GM21381 (cell line): Measurements from ENCODE around the gene LSM14A.
"Not testable (repeated sequence)": the region's sequence is repeated elsewhere in the genome, so short reads cannot be mapped to it uniquely, and the experiment has no call there.

Experiments
- ATAC-seq: cut with Tn5 transposase; IDR thresholded peaks from one replicate; pipeline ENCODE4 v1.9.1; 2021; ENCODE audit warnings: mild to moderate bottlenecking, moderate library complexity; ENCODE audit not compliant: unreplicated experiment

LSM14A gene

DNA sequence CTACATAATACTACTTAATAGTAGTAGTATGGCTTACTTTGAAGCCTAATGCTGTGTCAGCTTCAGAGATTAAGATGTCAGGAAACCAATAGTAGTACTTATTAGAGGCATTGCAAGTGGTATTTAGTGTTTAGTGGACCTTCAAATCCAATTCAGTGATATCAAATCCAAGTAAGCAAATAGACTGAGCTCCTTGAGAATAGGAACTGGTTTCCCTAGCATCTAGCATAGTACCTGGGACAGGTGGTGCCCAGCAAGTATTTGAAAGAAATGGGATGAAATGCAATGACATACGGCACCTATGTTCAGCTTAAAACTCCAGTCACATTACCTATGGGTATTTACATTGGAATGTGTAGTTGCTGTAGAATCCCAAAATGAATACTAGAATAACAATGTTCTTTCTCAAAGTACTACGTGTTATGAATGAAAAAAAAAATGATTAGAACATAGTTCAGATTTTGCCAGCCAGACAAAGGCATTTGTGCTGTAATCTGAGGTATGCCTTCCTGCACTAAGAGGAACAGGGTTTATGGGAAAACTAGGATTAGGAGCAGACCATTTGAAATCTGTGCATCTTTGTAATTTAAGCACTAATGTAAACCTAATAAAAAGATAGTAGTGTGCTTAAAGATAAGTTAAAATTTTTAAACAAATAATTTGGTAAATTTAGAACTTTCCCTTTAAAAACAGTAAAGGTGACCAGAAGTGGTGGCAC, 17.1 kb downstream of the LSM14A start:
- ATAC-seq: no peak

DNA sequence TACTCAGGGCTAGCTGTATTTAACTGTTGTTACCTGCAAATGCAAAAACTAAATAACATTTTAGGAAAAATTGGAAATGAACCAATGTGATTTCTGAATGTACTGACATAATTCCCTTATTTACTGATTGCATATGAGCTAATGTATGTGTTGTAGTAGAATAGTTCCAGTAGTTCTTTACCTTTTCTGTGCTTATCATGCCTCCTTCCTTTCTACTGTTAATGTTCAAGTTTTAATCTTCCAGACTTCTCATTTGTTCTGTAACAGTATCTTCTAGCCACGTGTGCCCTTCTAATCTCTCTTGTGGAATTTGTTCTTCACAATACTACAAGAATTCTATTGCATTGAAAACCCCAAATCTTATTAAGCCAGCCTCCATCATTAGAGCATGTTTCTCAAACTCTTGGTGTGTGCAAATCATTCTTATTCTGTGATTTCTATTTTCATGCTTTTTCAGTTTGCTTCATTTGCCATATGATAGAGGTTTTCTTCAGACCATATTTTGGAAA, 17.7 kb downstream of the LSM14A start:
- no peak for ATAC-seq

DNA sequence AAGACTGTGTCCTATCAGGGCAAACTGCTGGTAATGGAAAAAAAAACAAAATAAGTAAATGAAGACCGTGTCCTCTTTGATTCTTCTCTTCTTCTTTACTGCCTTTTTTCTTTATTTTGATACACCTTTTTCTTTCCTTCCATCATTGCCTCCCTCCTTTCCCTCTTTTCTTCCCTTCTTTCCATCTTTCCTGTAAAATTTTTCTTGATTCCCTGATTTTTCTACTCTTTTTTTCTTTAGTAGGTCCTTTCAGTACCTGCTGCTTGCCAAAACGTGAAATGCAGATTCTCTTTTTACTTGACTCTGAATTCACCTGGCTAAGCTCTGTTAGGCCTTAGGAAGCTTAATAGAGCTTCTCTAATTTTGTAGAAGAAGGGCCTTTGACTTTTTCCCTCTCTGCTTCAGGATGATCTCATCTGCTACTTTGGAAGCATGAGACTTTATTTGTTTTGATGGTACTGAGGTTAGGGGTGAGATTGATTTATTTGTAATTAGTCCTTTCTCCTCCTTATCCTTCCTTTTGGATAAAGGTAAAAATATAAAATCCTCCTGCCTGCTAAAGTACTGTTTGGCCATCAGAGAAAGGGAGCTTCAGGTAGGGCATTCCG, 19.2 kb downstream of the LSM14A start:
- no peak for ATAC-seq

DNA sequence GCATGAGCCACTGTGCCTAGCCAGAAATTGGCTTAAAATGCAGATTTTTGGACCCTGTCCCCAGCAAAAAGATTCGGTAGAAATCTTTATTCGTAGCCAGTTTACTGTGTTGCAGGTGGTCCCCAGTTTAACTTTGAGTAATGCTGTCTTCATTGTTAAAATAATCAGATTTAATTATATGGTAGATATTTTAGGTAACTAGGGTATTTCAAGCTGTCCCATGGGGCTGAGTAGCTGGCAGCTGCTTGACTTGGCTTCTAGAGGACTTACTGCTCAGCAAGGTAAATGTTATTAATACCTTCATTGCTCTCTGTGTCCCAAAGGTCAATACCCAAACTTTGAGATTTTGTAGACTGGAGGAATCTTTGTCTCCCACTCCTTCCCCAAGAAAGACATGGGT, 21.1 kb downstream of the LSM14A start:
- ATAC-seq: no peak

DNA sequence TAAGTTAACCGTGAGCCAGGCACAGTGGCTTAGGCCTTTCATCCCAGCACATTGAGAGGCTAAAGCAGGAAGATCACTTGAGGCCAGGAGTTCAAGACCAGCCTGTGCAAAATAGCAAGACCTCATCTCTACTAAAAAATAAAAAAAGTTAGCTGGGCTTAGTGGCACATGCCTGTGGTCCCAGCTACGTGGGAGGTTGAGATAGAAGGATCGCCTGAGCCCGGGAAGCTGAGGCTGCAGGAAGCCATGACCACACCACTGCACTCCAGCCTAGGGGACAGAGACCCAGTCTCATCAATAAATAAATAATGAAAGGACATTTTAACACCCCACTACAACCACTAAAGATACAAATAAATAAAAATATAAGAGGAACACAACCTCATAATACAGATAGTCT, 21.6 kb downstream of the LSM14A start:
- no peak for ATAC-seq

DNA sequence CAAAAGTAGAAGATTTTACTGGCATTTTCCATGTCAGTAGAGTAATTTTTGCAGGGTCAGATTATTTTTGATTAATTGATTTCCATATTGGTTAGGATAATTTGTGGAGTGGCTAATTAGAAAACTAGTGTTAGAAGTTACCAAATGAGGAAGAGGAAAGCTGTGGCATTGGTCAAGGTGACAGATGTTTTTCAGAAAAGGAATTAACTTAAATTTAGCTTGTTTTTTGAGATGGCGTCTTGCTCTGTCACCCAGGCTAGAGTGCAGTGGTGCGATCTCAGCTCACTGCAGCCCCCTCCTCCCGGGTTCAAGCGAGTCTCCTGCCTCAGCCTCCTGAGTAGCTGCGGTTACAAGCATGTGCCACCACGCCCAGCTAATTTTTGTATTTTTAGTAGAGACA, 28.8 kb downstream of the LSM14A start:
- no peak for ATAC-seq

DNA sequence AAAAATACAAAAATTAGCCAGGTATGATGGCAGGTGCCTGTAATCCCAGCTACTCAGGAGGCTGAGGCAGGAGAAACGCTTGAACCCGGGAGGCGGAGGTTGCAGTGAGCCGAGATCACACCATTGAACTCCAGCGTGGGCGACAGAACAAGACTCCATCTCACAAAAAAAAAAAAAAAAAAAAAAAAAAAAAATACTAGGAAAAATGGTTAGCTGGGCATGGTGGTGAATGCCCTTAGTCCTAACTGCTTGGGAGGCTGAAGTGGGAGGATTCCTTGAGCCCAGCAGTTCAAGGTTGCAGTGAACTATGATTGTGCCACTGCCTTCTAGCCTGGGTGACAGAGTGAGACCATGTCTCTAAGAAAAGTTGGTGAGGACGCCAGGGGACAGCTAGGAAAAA, 33.0 kb downstream of the LSM14A start:
- not testable (repeated sequence) for ATAC-seq

DNA sequence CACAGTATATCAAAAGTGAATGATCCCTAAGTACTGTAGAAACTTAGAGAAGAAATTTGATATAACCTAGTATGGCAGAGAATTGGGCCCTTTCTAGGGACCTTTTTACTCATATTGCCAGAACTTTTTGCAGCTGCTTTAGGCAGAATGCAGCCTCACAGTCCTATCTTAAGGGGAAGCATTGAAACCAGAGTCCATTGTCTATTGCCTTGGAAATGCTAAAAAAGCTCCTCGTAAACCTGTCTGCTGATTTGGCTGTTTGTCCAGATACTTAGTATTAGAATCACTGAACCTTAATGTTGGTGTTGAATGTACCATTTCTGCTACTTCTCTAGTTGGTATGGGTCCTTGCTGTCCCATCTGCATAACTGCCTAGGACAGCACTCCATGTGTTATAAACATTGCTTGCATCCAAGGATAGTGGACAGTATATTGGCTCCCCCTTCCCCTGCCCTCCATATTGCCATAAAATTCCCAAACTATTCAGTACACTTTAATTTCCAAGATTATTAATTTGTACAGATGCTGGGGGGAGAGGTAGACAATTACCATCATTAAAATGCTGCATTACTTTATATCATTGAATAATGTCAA, 36.1 kb downstream of the LSM14A start:
- no peak for ATAC-seq

DNA sequence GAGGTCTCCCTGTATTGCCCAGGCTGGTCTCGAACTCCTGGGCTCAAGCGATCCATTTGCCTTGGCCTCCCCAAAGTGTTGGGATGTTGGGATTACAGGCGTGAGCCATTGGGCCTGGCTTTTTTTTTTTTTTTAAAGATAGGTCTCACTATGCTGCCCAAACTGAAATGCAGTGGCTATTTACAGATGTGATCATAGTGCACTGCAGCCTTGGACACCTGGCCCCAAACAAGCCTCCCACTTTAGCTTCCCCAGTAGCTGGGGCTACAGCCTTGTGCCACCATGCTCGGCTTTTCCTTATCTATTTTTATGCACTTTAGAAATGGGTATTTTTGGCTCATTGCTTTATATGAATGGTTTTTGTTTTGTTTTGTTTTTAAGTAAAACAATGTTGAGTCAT, 37.4 kb downstream of the LSM14A start:
- no peak for ATAC-seq

DNA sequence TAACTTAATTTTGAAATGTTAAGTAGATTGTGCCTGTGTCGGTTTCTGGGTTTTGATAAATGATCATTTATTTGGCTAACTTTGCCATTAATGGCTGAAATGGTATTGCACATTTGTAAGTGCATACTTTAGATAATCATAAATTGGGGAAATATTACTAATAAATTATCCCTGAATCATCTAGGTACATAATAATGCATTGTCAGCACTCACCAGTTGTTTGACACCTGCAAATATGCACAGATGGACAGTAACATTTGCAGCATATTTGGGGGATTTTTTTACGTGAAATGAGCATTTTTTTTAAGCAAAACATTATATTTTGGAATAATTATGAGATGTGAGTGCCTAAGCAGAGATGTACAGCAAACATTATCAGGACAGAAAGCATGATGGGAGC, 41.0 kb downstream of the LSM14A start:
- no peak for ATAC-seq

DNA sequence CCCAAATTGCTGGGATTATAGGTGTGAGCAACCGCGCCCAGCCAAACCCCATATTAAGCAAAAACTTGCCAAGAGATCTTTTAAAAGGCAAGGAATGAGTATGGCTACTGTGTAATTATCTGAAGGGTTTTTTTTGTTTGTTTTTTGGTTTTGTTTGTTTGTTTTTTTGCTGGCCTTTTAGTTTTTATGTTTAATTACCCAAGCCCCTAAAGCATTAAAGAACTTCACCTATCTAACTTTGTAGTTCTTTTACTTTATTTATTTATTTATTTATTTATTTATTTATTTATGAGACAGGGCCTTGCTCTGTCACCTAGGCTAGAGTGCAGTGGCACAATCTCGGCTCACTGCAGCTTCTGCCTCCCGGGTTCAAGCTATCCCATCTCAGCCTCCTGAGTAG, 41.7 kb downstream of the LSM14A start:
- ATAC-seq: no peak

DNA sequence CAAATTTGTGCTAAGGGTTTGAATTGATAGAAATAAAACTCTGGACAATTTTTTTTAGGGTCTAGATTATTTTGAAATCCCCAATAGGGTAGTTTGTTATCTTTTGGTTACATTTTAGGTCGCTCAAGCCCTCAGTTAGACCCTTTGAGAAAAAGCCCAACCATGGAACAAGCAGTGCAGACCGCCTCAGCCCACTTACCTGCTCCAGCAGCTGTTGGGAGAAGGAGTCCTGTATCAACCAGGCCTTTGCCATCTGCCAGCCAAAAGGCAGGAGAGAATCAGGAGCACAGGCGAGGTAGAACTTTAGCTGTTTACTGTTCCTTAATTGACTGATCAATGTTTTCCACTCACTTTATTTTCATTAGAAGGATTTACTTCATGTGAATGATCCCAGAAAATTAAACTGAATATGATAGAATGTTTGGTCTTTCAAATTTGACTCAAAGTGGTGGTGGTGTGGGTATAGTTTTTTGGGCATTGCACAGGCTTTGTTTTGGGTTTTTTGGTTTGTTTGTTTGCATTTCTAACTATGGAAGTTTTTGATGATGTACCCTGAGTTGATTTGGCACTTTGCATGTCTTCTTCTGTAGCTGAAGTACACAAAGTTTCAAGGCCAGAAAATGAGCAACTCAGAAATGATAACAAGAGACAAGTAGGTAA, 42.8 kb downstream of the LSM14A start:
- ATAC-seq: no peak

DNA sequence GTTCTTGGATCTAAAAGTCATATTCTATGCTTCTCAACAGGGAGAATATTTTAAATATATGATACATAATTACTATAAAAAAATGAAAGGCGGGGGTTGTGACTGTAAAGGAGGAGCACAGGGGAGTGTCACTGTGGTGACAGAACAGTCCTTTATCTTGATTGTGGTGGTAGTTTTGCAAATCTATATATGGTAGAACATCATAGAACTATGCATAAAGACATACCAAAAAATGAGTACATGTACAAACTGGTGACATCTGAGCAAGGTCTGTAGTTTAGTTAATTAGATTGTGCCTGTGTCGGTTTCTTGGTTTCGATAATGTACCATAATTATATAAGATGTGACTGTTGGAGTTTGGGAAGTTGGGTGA, 43.3 kb downstream of the LSM14A start:
- no peak for ATAC-seq

DNA sequence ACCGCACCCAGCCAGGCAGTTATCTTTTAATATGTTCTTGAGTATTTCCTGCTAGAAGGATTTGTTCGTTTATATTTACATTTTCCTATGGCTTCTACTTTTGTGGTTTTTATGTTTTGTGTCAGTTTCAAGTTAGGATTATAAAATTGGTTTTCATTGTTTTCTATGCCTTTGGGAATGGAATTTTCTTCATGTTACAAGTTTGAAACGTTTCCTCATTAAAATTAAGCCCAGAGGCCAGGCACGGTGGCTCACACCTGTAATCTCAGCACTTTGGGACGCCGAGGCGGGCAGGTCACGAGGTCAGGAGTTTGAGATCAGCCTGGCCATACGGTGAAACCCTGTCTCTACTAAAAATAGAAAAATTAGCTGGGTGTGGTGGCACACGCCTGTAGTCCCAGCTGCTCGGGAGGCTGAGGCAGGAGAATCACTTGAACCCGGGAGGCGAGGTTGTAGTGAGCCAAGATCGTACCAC, 44.5 kb downstream of the LSM14A start:
- not testable (repeated sequence) for ATAC-seq

DNA sequence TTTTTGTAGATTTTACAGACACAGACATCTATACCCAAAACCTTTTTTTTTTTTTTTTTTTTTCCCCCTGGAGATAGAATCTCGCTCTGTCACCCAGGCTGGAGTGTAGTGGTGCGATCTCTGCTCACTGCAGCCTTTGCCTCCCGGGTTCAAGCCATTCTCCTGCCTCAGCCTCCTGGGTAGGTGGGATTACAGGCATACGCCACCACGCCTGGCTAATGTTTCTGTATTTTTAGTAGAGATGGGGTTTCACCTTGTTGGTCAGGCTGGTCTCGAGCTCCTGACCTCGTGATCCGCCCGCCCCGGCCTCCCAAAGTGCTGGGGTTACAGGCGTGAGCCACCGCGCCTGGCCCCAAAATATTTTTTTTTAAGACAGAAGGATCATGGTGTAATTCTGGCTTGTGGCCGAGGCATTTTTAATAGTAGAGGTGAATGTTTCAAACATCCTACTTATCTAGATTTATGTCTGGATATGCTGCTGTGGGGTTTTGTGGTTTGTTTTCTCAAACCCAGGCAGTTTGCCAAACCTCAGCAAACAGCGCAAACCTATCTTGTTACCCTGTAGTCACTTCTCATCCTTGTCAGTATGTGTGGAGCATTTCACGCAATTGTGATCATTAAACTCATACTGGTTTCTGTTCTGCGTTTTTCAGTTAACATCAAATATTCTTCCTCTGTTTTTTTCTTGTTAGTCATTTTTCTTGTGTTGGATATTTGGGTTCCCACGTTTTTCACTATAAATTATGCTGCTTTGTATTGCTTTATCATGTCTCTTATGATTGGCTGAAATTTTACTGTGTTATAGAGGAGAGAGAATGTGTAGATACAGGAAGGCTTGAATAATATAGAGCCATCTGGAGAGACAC, 45.9 kb downstream of the LSM14A start:
- ATAC-seq: peak; percentile 67

DNA sequence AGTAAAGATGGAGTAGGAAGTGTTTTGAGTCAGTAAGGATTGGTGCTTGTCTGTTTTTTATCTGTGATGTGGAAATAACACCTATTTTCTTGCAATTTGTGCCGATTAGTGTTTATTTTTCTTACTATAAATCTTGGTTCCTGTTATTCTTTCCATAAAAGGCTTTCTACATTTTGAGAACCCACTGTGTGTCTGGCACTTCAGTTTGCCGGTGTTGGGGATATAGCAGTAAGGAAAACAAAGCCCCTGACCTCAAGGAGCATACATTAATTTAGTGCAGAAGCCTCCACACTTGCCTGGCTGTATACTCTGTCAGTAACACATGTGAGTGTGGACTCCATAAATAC, 46.5 kb downstream of the LSM14A start:
- no peak for ATAC-seq

DNA sequence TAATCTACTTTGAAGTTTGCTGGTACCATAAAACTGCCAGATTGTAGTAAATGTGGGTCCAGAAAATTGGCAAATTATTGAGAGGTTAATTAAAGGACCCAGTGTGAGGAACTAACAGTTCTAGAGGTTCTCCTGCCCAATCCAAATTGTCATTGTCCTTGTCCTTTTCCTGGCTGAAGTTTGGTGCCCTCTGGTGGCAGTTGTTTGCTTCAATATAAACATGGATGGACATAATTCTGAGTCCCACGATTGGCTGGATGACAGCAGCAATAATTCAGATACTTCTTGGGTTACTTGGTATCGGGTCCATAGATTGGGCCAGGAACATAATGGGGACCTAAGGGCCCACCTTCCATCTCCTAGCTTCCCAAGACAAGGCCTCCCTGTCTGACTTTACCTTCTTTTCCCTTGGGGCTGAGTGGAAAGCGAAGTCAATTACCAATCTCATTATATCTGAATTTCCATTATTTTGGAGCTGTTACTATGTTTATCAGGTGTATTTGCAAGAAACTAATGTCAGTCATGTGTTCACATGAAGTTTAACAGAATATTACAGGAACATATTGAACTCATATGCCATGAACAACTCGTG, 48.3 kb downstream of the LSM14A start:
- no peak for ATAC-seq

DNA sequence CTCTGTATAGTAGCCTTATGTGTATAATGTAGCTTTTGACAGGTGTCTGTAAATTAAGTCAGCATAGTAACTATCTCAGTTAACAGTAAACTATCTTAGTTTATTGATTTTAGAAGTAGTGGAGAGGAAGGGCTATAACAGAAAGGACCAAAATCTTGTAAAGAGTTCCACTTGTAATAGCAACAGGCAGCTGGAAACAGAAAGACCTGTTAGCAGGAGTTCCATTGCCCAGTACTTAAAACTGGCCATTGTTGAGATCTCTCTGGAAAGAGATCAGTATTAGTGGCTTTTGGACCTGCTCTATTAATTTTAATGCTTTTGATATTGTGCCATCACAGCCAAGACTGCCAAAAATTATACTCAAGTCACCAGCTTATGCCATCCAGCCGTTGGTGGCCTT, 50.1 kb downstream of the LSM14A start:
- ATAC-seq: no peak

DNA sequence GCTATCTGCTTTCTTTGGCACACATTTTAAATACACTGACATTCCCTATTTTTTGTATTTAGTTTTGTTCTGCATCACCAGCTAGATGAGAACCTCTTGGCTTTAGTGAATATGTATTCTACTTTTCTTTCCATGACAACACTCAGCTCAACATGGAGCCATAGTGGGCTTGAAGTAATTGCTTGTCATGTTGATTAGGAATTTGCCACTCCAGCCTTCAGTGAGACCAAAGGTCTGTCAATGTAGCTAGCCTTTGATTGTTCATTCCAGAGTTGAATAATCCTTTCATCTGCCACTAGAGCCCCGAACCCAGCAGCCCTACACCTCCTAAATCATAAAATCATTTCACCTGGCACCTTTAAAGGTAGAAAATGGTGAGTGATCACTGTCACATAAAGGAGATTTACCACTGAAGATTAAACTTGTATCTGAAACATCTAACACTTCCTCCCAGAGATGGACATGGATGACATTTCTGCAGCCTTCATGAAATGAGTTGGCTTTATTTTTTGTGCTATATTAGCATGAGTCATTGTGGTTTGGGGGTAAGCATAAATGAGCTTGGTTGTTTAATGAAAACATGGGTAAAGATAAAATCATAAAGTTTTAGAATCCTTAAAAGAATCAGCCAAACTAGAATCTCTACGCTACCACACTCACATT, 52.8 kb downstream of the LSM14A start:
- ATAC-seq: no peak

DNA sequence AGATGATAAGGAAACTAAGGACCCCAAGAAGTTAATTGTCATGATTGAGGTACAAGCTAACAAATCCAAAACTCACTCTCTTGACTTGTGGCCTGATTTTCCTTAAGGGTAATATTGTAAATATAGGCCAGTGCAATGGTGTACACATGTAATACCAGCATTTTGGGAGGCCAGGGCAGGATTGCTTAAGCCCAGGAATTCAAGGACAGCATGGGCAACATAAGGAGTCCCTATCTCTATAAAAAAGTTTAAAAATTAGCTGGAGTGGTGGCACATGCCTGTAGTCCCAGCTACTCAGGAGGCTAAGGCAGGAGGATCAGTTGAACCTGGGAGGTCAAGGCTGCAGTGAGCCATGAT, 53.3 kb downstream of the LSM14A start:
- no peak for ATAC-seq
